Breast epithelium (tissue), 3 donors: ENCODE measurements around the gene CYP4F22. TPM values are rescaled to one million over a fixed set of nuclear protein-coding genes. Genes with fewer than 3 reads are reported as not detected.

Experiments used
- total RNA-seq, 3 donors: library from RNA; depleted of rRNA; stranded (reverse); fragments of >200 nt; gene quantifications; one replicate each; pipeline ENCODE4 v1.1.0, GENCODE V29; 2016

Gene CYP4F22
- total RNA-seq, 3 donors from 2014 or later: 8.8 to 26.9 (median 9.4) TPM

Other genes starting within 250 kb of the CYP4F22 start
- gene BRD4, start 176.0 kb upstream of the CYP4F22 start, total RNA-seq: 10 to 100 TPM; 25.6 to 37.5 (median 33.8) TPM
- 10 to 100 TPM; 23.2 to 40.7 (median 33.4) TPM for gene AKAP8, start 128.7 kb upstream of the CYP4F22 start, total RNA-seq
- gene AKAP8L, start 89.5 kb upstream of the CYP4F22 start, total RNA-seq: 100 to 1,000 TPM in 2 of 3 donors, 10 to 100 TPM in 1; 77.6 to 141 (median 122) TPM
- 10 to 100 TPM; 17.6 to 51.1 (median 34.9) TPM for gene WIZ, start 58.6 kb upstream of the CYP4F22 start, total RNA-seq
- 1 to 10 TPM; 1.8 to 5.9 (median 3.4) TPM for gene RASAL3, start 44.0 kb upstream of the CYP4F22 start, total RNA-seq
- 1 to 10 TPM in 2 of 3 donors, not detected in 1; 5.6 to 6.2 TPM for gene PGLYRP2, start 29.0 kb upstream of the CYP4F22 start, total RNA-seq
- gene CYP4F8, start 106.7 kb downstream of the CYP4F22 start, total RNA-seq: 1 to 10 TPM in 2 of 3 donors, not detected in 1; 2.6 to 5.0 TPM
- under 1 TPM in 2 of 3 donors, not detected in 1; 0.16 to 0.44 TPM for gene CYP4F3, start 132.4 kb downstream of the CYP4F22 start, total RNA-seq
- gene CYP4F12, start 164.6 kb downstream of the CYP4F22 start, total RNA-seq: 1 to 10 TPM; 3.5 to 8.8 (median 5.6) TPM
- gene OR10H2, start 219.5 kb downstream of the CYP4F22 start, total RNA-seq: not detected
- not detected for gene OR10H3, start 229.5 kb downstream of the CYP4F22 start, total RNA-seq